Left lung (tissue), 10 donors: ENCODE measurements around the gene AP1M2. TPM values are rescaled to one million over a fixed set of nuclear protein-coding genes. Genes with fewer than 3 reads are reported as not detected.

Experiments used
- ATAC-seq: fragments of 200-7000 bp; cut with Tn5 transposase; one replicate; pipeline ENCODE4 v1.9.1; 2020; ENCODE audit warnings: moderate library complexity
- DNase-seq, 4 donors: peaks; one replicate each; pipeline ENCODE4 v3.0.0-alpha.2; 2013 to 2020
- H3K27ac ChIP-seq, 2 donors: fragments of 200-600 bp; sonication (generic) in 1 of 2; one replicate each; pipeline versions ENCODE4 v1.5.0 to v1.8.0; 2020 to 2021
- H3K27me3 ChIP-seq, 2 donors: fragments of 200-600 bp; sonication (generic) in 1 of 2; one replicate each; pipeline versions ENCODE4 v1.5.0 to v1.8.0; 2020 to 2021
- H3K36me3 ChIP-seq, 2 donors: fragments of 200-600 bp; sonication (generic) in 1 of 2; one replicate each; pipeline versions ENCODE4 v1.5.0 to v1.8.0; 2020 to 2021
- H3K4me1 ChIP-seq, 2 donors: fragments of 200-600 bp; one replicate each; pipeline ENCODE4 v1.8.0; 2021
- H3K4me3 ChIP-seq, 2 donors: fragments of 200-600 bp; sonication (generic) in 1 of 2; one replicate each; pipeline versions ENCODE4 v1.5.0 to v1.8.0; 2020 to 2021; ENCODE audit warnings: mild to moderate bottlenecking in 1 of 2
- H3K9me3 ChIP-seq, 2 donors: fragments of 200-600 bp; sonication (generic) in 1 of 2; one replicate each; pipeline versions ENCODE4 v1.5.0 to v1.8.0; 2020 to 2021
- intact Hi-C, 2 donors: fragments of 100-400 bp; cut with DNase I; formaldehyde crosslinking; loops; one replicate each; pipeline versions ENCODE4 v1.11.2 to v1.14.2; 2022
- polyA plus RNA-seq, 6 donors: library from polyadenylated mRNA; unstranded; fragments of 120-200 nt; gene quantifications; one replicate each; pipeline ENCODE4 v1.2.1, GENCODE V29; 2013; ENCODE audit not compliant: insufficient read length in 6 of 6
- total RNA-seq, 2 donors: library from RNA; stranded (reverse); fragmentation: NEBNext Ultra II Directional; extraction: Animal tissue kit (Norgen Biotek cat#: 25700); gene quantifications; one replicate each; pipeline ENCODE4 v1.2.1, GENCODE V29; 2021
- TF ChIP-seq, protein P1 (sequence below), 2 donors: fragments of 200-600 bp; sonication (generic) in 1 of 2; IDR thresholded peaks; one replicate each; pipeline versions ENCODE4 v1.5.0 to v1.8.0; 2021; ENCODE audit warnings: antibody characterized with exemption in 2 of 2
- donor health status: DM: no; HTN: yes; CAD: no.
- donor health status: DM: no; HTN: no; CAD: no.

The AP1M2 gene
- total and polyA plus RNA-seq, 8 donors = 31.6 to 65.2 (median 37.1) TPM

DNA sequence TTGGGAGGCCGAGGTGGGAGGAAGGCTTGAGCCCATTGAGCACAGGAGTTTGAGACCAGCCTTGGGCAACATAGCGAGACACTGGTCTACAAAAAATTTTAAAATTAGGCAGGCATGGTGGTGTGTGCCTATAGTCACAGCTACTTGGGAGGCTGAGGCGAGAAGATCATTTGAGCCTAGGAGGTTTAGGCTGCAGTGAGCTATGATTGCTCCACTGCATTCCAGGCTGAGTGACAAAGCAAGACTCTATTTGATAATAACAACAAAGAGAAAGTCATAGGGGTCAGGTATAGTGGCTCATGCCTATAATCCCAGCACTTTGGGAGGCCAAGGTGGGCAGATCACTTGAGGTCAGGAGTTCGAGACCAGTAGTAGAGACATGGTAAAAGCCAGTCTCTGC, 33.7 kb upstream of the AP1M2 start:
- Histone ChIP-seq H3K4me3 (no peak overlapping the region), H3K27ac (no peak overlapping the region), H3K27me3 (no peaks in the 10 kb centered on the region), H3K36me3 (peaks cover 0 to 8% of the 10 kb centered on the region in 2 donors), H3K4me1 (peaks cover 8 to 51% of the 10 kb centered on the region in 2 donors), H3K9me3 (no peaks in the 10 kb centered on the region)
- intact Hi-C loops = no loop called here
- DNase-seq (no peak), ATAC-seq (no peak)
- TF ChIP-seq, protein P1, sequence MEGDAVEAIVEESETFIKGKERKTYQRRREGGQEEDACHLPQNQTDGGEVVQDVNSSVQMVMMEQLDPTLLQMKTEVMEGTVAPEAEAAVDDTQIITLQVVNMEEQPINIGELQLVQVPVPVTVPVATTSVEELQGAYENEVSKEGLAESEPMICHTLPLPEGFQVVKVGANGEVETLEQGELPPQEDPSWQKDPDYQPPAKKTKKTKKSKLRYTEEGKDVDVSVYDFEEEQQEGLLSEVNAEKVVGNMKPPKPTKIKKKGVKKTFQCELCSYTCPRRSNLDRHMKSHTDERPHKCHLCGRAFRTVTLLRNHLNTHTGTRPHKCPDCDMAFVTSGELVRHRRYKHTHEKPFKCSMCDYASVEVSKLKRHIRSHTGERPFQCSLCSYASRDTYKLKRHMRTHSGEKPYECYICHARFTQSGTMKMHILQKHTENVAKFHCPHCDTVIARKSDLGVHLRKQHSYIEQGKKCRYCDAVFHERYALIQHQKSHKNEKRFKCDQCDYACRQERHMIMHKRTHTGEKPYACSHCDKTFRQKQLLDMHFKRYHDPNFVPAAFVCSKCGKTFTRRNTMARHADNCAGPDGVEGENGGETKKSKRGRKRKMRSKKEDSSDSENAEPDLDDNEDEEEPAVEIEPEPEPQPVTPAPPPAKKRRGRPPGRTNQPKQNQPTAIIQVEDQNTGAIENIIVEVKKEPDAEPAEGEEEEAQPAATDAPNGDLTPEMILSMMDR (IDR thresholded peaks at IDR 0.05) = no peak

DNA sequence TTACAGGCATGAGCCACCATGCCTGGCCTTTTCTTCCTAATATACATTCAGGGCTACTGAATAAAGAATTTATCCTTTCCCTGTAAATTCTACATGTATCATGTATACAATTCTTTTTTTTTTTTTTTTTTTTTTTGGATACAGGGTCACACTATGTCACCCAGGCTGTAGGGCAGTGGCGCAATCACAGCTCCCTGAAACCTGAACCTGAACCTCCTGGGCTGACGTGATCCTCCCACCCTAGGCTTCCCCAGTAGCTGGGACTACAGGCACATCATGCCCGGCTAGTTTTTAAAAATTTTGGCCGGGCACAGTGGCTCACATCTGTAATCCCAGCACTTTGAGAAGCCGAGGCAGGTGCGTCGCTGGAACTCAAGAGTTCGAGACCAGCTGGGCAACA, 31.7 kb upstream of the AP1M2 start:
- H3K9me3 ChIP-seq = no peaks in the 10 kb centered on the region
- ATAC-seq (no peak), DNase-seq (no peak)
- no peak overlapping the region for H3K4me3 ChIP-seq
- H3K27me3 ChIP-seq = no peaks in the 10 kb centered on the region
- no peak overlapping the region for H3K27ac ChIP-seq
- H3K4me1 ChIP-seq = peaks cover 0 to 56% of the 10 kb centered on the region in 2 donors
- TF ChIP-seq, protein P1 (IDR thresholded peaks at IDR 0.05) = no peak
- H3K36me3 ChIP-seq = peaks cover 0 to 8% of the 10 kb centered on the region in 2 donors
- intact Hi-C loops = no loop called here

DNA sequence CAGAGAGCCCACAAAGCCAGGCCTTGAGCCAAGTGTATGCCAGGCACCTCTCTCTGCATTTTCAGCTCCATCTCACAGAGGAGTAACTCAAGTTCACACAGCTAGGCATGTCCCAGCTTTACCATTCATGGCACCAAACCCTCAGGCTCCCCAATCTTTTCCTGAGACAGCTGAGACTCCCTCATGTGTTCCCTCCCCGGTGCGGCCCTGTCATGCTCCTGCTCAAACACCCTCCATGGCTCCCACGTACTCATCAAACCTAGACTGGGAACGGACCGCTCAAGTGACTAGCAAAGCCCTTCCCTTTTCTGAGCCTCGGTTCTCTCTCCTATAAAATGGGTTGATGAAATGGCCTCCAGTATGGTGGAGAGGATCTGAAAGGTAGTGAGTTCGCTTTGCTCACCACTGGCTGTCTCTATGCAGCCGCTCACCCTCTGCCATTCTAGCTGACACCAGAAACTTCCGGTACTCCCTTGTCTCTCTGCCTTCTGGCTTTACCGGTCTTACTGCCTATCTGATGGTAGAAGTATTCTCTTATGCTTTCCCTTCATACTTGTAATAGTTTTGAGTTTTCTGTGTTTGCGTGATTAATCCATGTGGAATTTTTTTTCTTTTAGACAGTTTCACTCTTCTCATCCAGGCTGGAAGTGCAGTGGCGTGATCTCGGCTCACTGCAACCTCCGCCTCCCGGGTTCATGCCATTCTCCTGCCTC, 30.5 kb upstream of the AP1M2 start:
- Histone ChIP-seq H3K4me1 (peaks cover 10 to 67% of the 10 kb centered on the region in 2 donors), H3K36me3 (peaks cover 0 to 8% of the 10 kb centered on the region in 2 donors), H3K9me3 (no peaks in the 10 kb centered on the region), H3K4me3 (no peak overlapping the region), H3K27ac (peak overlapping the region; percentile 55 to 70), H3K27me3 (no peaks in the 10 kb centered on the region)
- no peak for DNase-seq
- ATAC-seq = peak; percentile 82
- intact Hi-C loops = no loop called here
- TF ChIP-seq, protein P1 (IDR thresholded peaks at IDR 0.05) = no peak

DNA sequence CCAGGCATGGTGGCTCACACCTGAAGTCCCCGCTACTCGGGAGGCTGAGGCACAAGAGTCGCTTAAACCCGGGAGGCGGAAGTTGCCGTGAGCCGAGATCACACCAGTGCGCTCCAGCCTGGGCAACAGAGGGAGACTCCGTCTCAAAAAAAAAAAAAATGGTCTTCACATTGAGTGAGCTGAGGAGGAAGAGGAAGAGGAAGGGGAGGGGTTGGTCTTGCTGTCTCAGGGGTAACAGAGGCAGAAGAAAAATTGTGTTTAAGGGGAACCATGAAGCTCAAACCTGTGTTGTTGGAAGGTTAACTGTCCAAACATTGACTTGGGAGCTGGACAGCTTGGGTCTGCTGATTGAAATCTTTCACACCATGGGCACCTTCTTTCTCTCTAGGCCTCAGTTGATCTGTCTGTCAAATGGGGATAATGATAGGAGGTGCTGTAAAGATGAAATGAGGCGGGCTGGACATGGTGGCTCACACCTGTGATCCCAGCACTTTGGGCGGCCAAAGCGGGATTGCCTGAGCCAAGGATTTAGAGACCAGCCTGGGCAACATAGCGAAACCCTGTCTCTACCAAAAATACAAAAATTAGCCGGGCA, 28.4 kb upstream of the AP1M2 start:
- DNase-seq = no peak
- Histone ChIP-seq H3K4me3 (no peak overlapping the region), H3K27ac (peak overlapping the region in 1 of 2 donors; percentile 63), H3K9me3 (no peaks in the 10 kb centered on the region), H3K27me3 (no peaks in the 10 kb centered on the region), H3K36me3 (no peaks in the 10 kb centered on the region), H3K4me1 (peaks cover 19 to 81% of the 10 kb centered on the region in 2 donors)
- TF ChIP-seq, protein P1 (IDR thresholded peaks at IDR 0.05) = no peak
- intact Hi-C loops = no loop called here
- no peak for ATAC-seq

DNA sequence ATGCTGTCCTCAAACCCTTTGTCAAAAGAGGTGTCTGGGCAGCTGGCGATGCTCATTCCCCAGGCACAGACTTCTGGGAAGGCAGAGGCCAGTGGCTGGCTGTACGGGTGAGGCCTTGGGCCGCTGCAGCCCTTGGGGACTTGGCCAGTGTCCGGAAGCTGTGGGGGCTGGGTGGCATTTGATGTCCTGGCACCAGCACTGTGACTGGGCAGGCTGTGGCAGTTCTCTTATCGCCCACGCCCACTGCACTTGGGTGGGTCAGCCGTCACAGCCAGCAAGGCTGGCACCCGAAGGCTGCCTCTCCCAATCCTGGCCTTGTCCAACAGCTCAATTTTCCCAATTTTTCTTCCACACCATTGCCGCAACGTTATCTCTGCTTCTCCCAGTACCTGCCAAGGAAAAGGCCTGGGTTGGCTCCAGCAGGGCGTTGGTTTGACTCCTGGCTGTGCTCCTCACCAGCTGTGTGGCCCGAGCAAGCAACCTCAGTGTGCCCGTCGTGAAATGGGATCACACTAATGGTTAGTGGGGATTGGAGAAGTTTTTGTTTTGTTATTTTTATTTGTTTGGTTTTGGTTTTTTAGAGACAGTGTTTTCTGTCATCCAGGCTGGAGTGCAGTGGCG, 25.5 kb upstream of the AP1M2 start:
- Histone ChIP-seq H3K4me1 (peaks cover 19 to 86% of the 10 kb centered on the region in 2 donors), H3K27me3 (no peaks in the 10 kb centered on the region), H3K9me3 (no peaks in the 10 kb centered on the region), H3K36me3 (no peaks in the 10 kb centered on the region), H3K27ac (peak overlapping the region; percentile 56 to 77), H3K4me3 (no peak overlapping the region)
- intact Hi-C loops = no loop called here
- ATAC-seq = peak; percentile 96
- TF ChIP-seq, protein P1 (IDR thresholded peaks at IDR 0.05) = no peak
- DNase-seq = peak in 2 of 4 donors; percentile 79 to 85
